C4-2B (cell line): ENCODE results near the gene SMAP2.

Source experiments
- ZFX ChIP-seq: fragments of 450-650 bp; IDR thresholded peaks from 2 replicates; pipeline ENCODE4 v1.6.1; 2017
- TF ChIP-seq, protein P1 (sequence below): fragments of 450-650 bp; conservative IDR thresholded peaks from 2 replicates; pipeline ENCODE4 v1.5.1; 2017; ENCODE audit warnings: mild to moderate bottlenecking

GRCh38 chr1:40361637-40362036, 11.9 kb upstream of the SMAP2 start:
- TF ChIP-seq, protein P1, sequence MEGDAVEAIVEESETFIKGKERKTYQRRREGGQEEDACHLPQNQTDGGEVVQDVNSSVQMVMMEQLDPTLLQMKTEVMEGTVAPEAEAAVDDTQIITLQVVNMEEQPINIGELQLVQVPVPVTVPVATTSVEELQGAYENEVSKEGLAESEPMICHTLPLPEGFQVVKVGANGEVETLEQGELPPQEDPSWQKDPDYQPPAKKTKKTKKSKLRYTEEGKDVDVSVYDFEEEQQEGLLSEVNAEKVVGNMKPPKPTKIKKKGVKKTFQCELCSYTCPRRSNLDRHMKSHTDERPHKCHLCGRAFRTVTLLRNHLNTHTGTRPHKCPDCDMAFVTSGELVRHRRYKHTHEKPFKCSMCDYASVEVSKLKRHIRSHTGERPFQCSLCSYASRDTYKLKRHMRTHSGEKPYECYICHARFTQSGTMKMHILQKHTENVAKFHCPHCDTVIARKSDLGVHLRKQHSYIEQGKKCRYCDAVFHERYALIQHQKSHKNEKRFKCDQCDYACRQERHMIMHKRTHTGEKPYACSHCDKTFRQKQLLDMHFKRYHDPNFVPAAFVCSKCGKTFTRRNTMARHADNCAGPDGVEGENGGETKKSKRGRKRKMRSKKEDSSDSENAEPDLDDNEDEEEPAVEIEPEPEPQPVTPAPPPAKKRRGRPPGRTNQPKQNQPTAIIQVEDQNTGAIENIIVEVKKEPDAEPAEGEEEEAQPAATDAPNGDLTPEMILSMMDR = no peak
- TF ChIP-seq ZFX = no peak
